NCI-H526 treated with DMSO at 0.1 percent for 48 hours (cell line): ENCODE data around the gene STARD10.
A peak's percentile ranks its signal among the peaks of the same experiment; 100 is the strongest.
"Not testable (repeated sequence)": the region's sequence is repeated elsewhere in the genome, so short reads cannot be mapped to it uniquely, and the experiment has no call there.

ENCODE experiments used
- DNase-seq: peaks from one replicate; lab custom pipeline; 2025; lab: John Stamatoyannopoulos, UW

STARD10 gene

GRCh38 chr11:72826191-72826941 is 32.5 kb upstream of the STARD10 start:
- no peak for DNase-seq

GRCh38 chr11:72825661-72826060 is 31.8 kb upstream of the STARD10 start:
- no peak for DNase-seq

GRCh38 chr11:72824811-72825505 is 31.1 kb upstream of the STARD10 start:
- DNase-seq, result no peak

- DNase-seq, result no peak
Observed at GRCh38 chr11:72824020-72824419, 30.2 kb upstream of the STARD10 start.

GRCh38 chr11:72823105-72823804 is 29.4 kb upstream of the STARD10 start:
- DNase-seq, result no peak

GRCh38 chr11:72821920-72822799 is 28.3 kb upstream of the STARD10 start:
- DNase-seq, result peak; percentile 92

- DNase-seq, result peak; percentile 66
Observed at GRCh38 chr11:72821221-72821919, 27.5 kb upstream of the STARD10 start.

GRCh38 chr11:72820439-72821139 is 26.7 kb upstream of the STARD10 start:
- no peak for DNase-seq

GRCh38 chr11:72818971-72819370 is 25.1 kb upstream of the STARD10 start:
- no peak for DNase-seq

GRCh38 chr11:72817966-72818365 is 24.1 kb upstream of the STARD10 start:
- no peak for DNase-seq

- DNase-seq, result no peak
Observed at GRCh38 chr11:72816404-72816990, 22.6 kb upstream of the STARD10 start.

- peak; percentile 64 for DNase-seq
Observed at GRCh38 chr11:72815110-72815618, 21.3 kb upstream of the STARD10 start.

GRCh38 chr11:72814286-72815109 is 20.7 kb upstream of the STARD10 start, which contains the start of gene ATG16L2:
Gene ATG16L2 (plus strand): TSS chr11:72814411. CDS start chr11:72814446, 35 bp downstream.
- peak; percentile 82 for DNase-seq

GRCh38 chr11:72813740-72814285 is 20.0 kb upstream of the STARD10 start:
- peak; percentile 81 for DNase-seq

GRCh38 chr11:72812967-72813739 is 19.3 kb upstream of the STARD10 start:
- DNase-seq, result peak; percentile 76

- DNase-seq, result peak; percentile 77
Observed at GRCh38 chr11:72812604-72812966, 18.7 kb upstream of the STARD10 start.

GRCh38 chr11:72811686-72812085 is 17.8 kb upstream of the STARD10 start:
- not testable (repeated sequence) for DNase-seq

- DNase-seq, result no peak
Observed at GRCh38 chr11:72808331-72808798, 14.5 kb upstream of the STARD10 start.
